Endothelial cell of umbilical vein (primary cell): Measurements from ENCODE around the gene CPA2. TPM values are rescaled to one million over a fixed set of nuclear protein-coding genes. Genes with fewer than 3 reads are reported as not detected.

Source experiments
- BruUV-seq: library from RNA; stranded (reverse); fragments of 400-500 nt; replicated peaks from 2 replicates; lab custom pipeline; 2021; lab: Mats Ljungman, UMichigan
- CTCF ChIA-PET: fragments of 300-600, 350-600 bp; sonication (Branson Sonifier 250); formaldehyde crosslinking; loops from one replicate; lab custom pipeline; 2021; ENCODE audit warnings: antibody characterized with exemption, inconsistent platforms; lab: Charles Lee
- POLR2A ChIA-PET: fragments of 300-600, 350-600 bp; sonication (Branson Sonifier 250); formaldehyde crosslinking; loops from one replicate; lab custom pipeline; 2021; ENCODE audit warnings: antibody characterized with exemption, inconsistent platforms; lab: Charles Lee
- DNase-seq: peaks from one replicate; pipeline ENCODE4 v3.0.0-alpha.2; 2011; ENCODE audit warnings: low read depth, low spot score
- FAIRE-seq: peaks from 2 replicates; lab custom pipeline; 2011; peaks lifted over from hg19 to GRCh38; lab: Jason Lieb, UNC
- H2AFZ ChIP-seq: 2 replicates; pipeline ENCODE4 v1.6.0; 2012; ENCODE audit warnings: low read depth, low read length, control low read depth, inconsistent platforms
- H3K27ac ChIP-seq: 2 replicates; pipeline ENCODE4 v1.5.1; 2011; ENCODE audit warnings: low read depth, mild to moderate bottlenecking, control low read depth, low read length, moderate library complexity; ENCODE audit not compliant: insufficient read depth
- H3K27me3 ChIP-seq, 2 experiments: 2 replicates each; pipeline versions ENCODE4 v1.6.0 to v1.6.1; 2011; ENCODE audit warnings: low read length in 2 of 2, mixed read lengths in 1 of 2; ENCODE audit not compliant: control insufficient read depth in 2 of 2, insufficient read depth in 2 of 2
- H3K36me3 ChIP-seq, 2 experiments: 2 replicates in 1 of 2; 3 replicates in 1 of 2; pipeline ENCODE4 v1.5.1; 2011; ENCODE audit warnings: low read length in 2 of 2, mild to moderate bottlenecking in 1 of 2, moderate library complexity in 1 of 2; ENCODE audit not compliant: control insufficient read depth in 2 of 2, insufficient read depth in 2 of 2; ENCODE audit errors: extremely low read depth in 1 of 2
- H3K4me1 ChIP-seq: 3 replicates; pipeline ENCODE4 v1.5.1; 2011; ENCODE audit warnings: mild to moderate bottlenecking, low read length; ENCODE audit not compliant: control insufficient read depth, insufficient read depth; ENCODE audit errors: extremely low read depth
- H3K4me2 ChIP-seq: 2 replicates; pipeline ENCODE4 v1.6.1; 2011; ENCODE audit warnings: low read length, control low read depth, mixed read lengths; ENCODE audit not compliant: insufficient read depth
- H3K4me3 ChIP-seq, 3 experiments: fragments of 200-600 bp in 1 of 3; sonication (generic), shearing (Covaris generic) in 1 of 3; replicated peaks in 1 of 3; 2 replicates each; pipeline ENCODE4 v1.5.1; 2011 to 2016; ENCODE audit warnings: control low read depth in 3 of 3, low read length in 3 of 3, mild to moderate bottlenecking in 2 of 3, inconsistent platforms in 1 of 3, low read depth in 1 of 3, moderate library complexity in 1 of 3; ENCODE audit not compliant: insufficient read depth in 1 of 3
- H3K79me2 ChIP-seq: 2 replicates; pipeline ENCODE4 v1.6.0; 2012; ENCODE audit warnings: low read length, inconsistent platforms; ENCODE audit not compliant: control insufficient read depth, insufficient read depth
- H3K9ac ChIP-seq: replicated peaks from 2 replicates; pipeline ENCODE3; 2011; ENCODE audit warnings: low read length, control low read depth; ENCODE audit not compliant: insufficient read depth; ENCODE audit errors: extremely low read depth
- H3K9me1 ChIP-seq: replicated peaks from 3 replicates; pipeline ENCODE4 v1.6.0; 2011; ENCODE audit warnings: mild to moderate bottlenecking, low read length; ENCODE audit not compliant: control insufficient read depth, insufficient read depth; ENCODE audit errors: extremely low read depth
- H3K9me3 ChIP-seq: replicated peaks from 2 replicates; pipeline ENCODE4 v1.5.1; 2012; ENCODE audit warnings: low read length, inconsistent platforms; ENCODE audit not compliant: control insufficient read depth, insufficient read depth
- H4K20me1 ChIP-seq: replicated peaks from 2 replicates; pipeline ENCODE3; 2011; ENCODE audit warnings: mild to moderate bottlenecking, low read length; ENCODE audit not compliant: control insufficient read depth, insufficient read depth; ENCODE audit errors: extremely low read depth
- CTCF ChIP-seq, 2 donors: IDR thresholded peaks; 1 replicate in 1 of 2; 2 replicates in 1 of 2; pipeline ENCODE4 v1.5.1; 2011; ENCODE audit warnings: low read length in 2 of 2, mild to moderate bottlenecking in 2 of 2, moderate library complexity in 2 of 2, control low read depth in 1 of 2, inconsistent platforms in 1 of 2, low read depth in 1 of 2; ENCODE audit not compliant: insufficient read depth in 1 of 2; ENCODE audit errors: extremely low read depth in 1 of 2
- EZH2 ChIP-seq: IDR thresholded peaks from 2 replicates; pipeline ENCODE4 v1.6.1; 2012; ENCODE audit warnings: borderline replicate concordance, low read depth, mild to moderate bottlenecking, moderate library complexity, low read length, inconsistent platforms; ENCODE audit not compliant: severe bottlenecking
- FOS ChIP-seq: IDR thresholded peaks from 2 replicates; pipeline ENCODE4 v1.6.1; 2011; ENCODE audit warnings: mild to moderate bottlenecking, low read length, moderate library complexity, borderline replicate concordance; ENCODE audit not compliant: insufficient read depth
- MYC ChIP-seq: IDR thresholded peaks from one replicate; pipeline ENCODE4 v1.6.1; 2011; ENCODE audit warnings: mild to moderate bottlenecking, low read depth, low read length
- POLR2A ChIP-seq: IDR thresholded peaks from 2 replicates; pipeline ENCODE4 v1.6.1; 2012; ENCODE audit warnings: low read depth, mild to moderate bottlenecking, control low read depth, low read length
- POLR2AphosphoS5 ChIP-seq: IDR thresholded peaks from 2 replicates; pipeline ENCODE4 v1.6.1; 2012; ENCODE audit warnings: low read depth, mild to moderate bottlenecking, control low read depth, low read length, moderate library complexity; ENCODE audit not compliant: insufficient read depth
- dilution Hi-C: fragments of 300-500 bp; cut with MboI; formaldehyde crosslinking; loops from one replicate; pipeline ENCODE4 v1.15.0; 2019; ENCODE audit warnings: low sequenced_read_pairs; ENCODE audit not compliant: extremely low pct_ligation_motif_present
- intact Hi-C: fragments of 100-400 bp; cut with micrococcal nuclease; formaldehyde crosslinking; loops from one replicate; pipeline ENCODE4 v1.10.0; 2022
- polyA plus RNA-seq, 4 experiments: library from polyadenylated mRNA; depleted of rRNA in 3 of 4; stranded (reverse) in 3 of 4; unstranded in 1 of 4; fragments of >200 nt; gene quantifications; 2 replicates each; pipeline versions ENCODE4 v1.2.1 to v1.2.3, GENCODE V29; 2011 to 2012; ENCODE audit warnings: missing spikeins in 1 of 4
- total RNA-seq: library from RNA; stranded (reverse); gene quantifications from 2 replicates; pipeline ENCODE4 v1.2.3, GENCODE V29; 2021

CPA2 gene
- total and polyA plus RNA-seq, 2 donors (not counting 3 experiments of a cell fraction or from before 2014, with no cell fraction given): not detected

DNA sequence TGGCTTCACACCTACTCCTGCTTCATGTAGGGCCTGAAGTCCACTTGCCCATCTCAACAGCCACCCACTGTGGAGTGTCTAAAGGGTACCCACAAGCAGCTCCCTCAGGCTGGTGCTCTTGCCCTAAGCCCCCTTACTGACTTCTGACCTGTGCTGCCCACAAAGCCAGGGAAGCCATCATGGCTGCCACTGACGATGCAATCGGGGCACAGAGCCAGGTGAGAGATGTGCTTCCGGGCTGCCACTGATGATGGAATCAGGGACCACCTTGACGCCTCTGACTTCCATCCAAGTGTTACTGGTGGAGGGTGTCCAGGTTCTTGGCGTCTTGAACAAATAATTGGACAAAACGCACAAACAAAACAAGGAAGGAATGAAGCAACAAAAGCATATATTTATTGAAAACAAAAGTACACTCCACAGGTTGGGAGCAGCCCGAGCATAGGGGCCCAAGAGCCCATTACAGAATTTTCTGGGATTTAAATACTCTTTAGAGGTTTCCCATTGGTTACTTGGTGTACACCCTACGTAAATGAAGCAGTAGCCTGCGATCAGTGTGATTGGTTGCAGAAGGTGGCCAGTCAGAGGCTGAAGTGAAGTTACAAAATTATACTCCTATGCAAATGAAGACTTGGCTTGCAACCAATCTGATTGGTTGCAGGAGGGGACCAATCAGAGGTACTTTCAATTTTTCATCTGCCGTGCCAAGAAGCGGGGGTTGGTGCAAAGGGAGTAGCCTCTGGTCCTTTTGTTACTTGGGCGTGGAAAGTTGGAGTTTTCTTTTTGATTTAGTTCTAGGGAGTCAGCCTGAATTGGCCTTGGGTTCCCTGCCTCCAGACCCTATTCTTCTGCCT is 4.5 kb downstream of the CPA2 start:
- ChIA-PET CTCF (no interaction called here), POLR2A (no interaction called here)
- Histone ChIP-seq H3K4me3 (no peak overlapping the region), H3K9me3 (no peaks in the 10 kb centered on the region), H3K27ac (no peak overlapping the region), H3K27me3 (peaks cover 5 to 30% of the 10 kb centered on the region in 2 experiments), H3K9me1 (no peaks in the 10 kb centered on the region), H3K36me3 (no peaks in the 10 kb centered on the region), H4K20me1 (no peaks in the 10 kb centered on the region), H3K9ac (no peak overlapping the region), H3K79me2 (no peaks in the 10 kb centered on the region), H2AFZ (peak overlapping the region; percentile 28), H3K4me2 (no peak overlapping the region), H3K4me1 (peaks cover 2% of the 10 kb centered on the region)
- no TSS peak for BruUV-seq
- FAIRE-seq: no peak
- no peak for DNase-seq
- dilution Hi-C loops (no loop called here), intact Hi-C loops (no loop called here)
- TF ChIP-seq CTCF (IDR thresholded peaks at IDR 0.05; ENCODE audit: extremely low read depth in 1 of 2, insufficient read depth in 1 of 2, low read depth in 1 of 2, low read length in 2 of 2) (no peak), EZH2 (no peak), POLR2A (no peak), POLR2AphosphoS5 (no peak), FOS (no peak), MYC (no peak)
